GM10248 (cell line): ENCODE results near the gene GMPPB.

Experiments used
- CTCF ChIA-PET: fragments of 300-600 bp; sonication (Branson Sonifier 250); formaldehyde crosslinking; extraction: SDS; loops from one replicate; lab custom pipeline; 2021; ENCODE audit warnings: antibody characterized with exemption; lab: Yijun Ruan, JAX
- POLR2A ChIA-PET: fragments of 350-650 bp; sonication (Branson Sonifier 250); formaldehyde crosslinking; extraction: SDS; loops from one replicate; lab custom pipeline; 2020; ENCODE audit warnings: antibody characterized with exemption; lab: Yijun Ruan, JAX
- DNase-seq: peaks from one replicate; pipeline ENCODE4 v3.0.0; 2012; ENCODE audit errors: extremely low spot score
- TF ChIP-seq, protein P1 (sequence below): IDR thresholded peaks from 2 replicates; pipeline ENCODE4 v1.5.1; 2012; ENCODE audit warnings: mild to moderate bottlenecking, low read depth; ENCODE audit errors: extremely low read depth, missing control alignments, control extremely low read depth

The GMPPB gene

DNA sequence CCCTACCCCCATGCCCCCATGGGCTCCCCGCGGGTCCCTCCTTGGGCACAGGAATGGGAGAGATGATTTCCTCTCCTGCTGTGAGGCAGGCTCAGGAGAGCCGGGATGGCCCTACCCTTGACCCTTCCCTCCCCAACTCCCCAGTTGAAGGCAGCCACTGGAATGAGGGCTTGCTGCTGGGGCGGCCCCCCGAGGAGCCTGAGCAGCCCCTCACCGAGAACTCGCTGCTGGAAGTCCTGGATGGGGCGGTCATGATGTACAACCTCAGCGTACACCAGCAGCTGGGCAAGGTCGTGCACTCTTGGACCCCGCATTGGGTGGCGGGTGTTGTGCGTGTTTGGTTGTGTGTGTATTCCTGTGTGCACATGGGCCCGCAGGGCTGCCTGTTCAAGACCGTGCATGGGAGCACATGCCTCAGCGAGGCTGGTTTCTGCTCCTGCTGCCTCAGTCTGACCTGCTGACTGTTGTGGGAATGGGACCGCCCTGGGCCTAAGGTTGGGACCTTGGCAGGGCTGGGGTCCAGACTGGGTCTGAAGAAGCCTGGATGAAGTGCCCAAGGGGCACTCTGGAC, 18.3 kb downstream of the GMPPB start:
- ChIA-PET POLR2A (no interaction called here), CTCF (interaction anchor here (1.0 to 1.8 kb wide), 2 partner anchors 13 to 134 kb away, joined by 3 to 7 read pairs; no protein-coding TSS in a partner anchor)
- TF ChIP-seq, protein P1, sequence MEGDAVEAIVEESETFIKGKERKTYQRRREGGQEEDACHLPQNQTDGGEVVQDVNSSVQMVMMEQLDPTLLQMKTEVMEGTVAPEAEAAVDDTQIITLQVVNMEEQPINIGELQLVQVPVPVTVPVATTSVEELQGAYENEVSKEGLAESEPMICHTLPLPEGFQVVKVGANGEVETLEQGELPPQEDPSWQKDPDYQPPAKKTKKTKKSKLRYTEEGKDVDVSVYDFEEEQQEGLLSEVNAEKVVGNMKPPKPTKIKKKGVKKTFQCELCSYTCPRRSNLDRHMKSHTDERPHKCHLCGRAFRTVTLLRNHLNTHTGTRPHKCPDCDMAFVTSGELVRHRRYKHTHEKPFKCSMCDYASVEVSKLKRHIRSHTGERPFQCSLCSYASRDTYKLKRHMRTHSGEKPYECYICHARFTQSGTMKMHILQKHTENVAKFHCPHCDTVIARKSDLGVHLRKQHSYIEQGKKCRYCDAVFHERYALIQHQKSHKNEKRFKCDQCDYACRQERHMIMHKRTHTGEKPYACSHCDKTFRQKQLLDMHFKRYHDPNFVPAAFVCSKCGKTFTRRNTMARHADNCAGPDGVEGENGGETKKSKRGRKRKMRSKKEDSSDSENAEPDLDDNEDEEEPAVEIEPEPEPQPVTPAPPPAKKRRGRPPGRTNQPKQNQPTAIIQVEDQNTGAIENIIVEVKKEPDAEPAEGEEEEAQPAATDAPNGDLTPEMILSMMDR, result no peak
- DNase-seq, result no peak

DNA sequence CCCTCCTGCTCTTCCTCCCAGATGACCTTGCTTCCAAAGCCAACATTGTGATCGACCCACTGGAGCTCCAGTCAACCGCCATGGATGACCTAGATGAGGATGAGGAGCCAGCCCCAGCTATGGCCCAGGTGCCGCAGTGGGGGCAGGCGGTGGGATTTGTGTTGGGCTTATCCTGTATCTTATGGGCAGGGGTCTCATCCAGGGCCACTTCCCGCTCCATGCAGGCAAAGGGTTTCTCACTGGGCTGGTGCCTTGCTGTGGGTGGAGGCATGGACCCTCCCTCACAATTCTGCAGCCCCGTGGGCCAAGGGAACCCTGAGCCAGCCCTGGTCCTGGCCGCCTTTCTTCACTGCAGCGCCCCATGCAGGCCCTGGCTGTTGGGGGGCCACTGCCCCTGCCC, 19.1 kb downstream of the GMPPB start:
- CTCF ChIA-PET, result interaction anchor here (0.9 to 5.0 kb wide), 5 partner anchors 14 to 140 kb away, joined by 3 to 37 read pairs (median 7); partner anchors contain the start of genes AMIGO3 and INKA1
- TF ChIP-seq, protein P1, result no peak
- POLR2A ChIA-PET, result no interaction called here
- no peak for DNase-seq

DNA sequence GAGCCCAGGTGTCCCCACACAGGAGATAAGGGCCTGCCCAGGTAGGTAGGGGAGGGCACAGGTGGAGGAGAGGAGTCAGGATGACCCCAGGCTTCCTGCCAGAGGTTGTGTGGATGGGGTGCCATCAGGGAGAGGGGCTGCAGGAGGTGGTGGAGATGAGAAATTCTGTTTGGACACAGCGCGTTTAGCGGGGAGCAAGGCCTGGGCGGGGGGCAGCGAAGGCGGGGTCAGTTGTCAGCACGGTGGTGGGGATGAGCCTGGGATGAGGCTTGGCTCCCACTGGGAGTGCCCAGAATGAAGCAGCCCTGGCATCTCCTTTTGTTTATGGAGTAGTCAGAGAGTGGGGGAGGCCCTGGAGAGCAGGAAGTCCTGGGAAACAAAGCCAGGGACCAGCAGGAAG, 19.8 kb downstream of the GMPPB start:
- ChIA-PET POLR2A (no interaction called here), CTCF (interaction anchor here (0.9 to 5.0 kb wide), 8 partner anchors 9 to 228 kb away, joined by 3 to 37 read pairs (median 6); partner anchors contain the start of genes AMIGO3 and INKA1)
- TF ChIP-seq, protein P1, result no peak
- DNase-seq, result no peak

GRCh38 chr3:49703443-49703927, 20.3 kb downstream of the GMPPB start:
- POLR2A ChIA-PET, result interaction anchor here (0.5 kb wide), 1 partner anchor 60 kb away, joined by 3 read pairs; no protein-coding TSS in a partner anchor
- DNase-seq, result peak; percentile 90

DNA sequence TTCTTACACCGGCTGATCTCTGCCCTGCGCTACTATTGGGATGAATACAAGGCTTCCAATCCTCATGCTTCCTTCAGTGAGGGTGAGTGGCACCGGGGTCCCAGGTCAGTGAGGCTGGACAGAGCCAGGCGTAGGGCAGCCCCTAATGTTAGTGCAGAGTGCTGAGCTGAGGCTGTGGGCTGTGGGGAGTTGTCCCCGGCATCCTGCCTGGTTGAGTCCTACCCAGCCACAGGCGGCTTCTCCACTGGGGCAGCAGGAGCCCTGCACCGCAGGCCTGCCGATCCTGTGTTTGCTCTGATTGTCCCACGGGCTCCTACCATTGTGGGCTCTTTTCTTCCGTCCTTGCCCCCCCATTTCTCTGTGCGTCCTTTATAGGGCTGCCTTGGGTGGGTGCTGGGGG, 21.1 kb downstream of the GMPPB start:
- TF ChIP-seq, protein P1, result no peak
- ChIA-PET CTCF (interaction anchor here (1.1 to 5.0 kb wide), 5 partner anchors 16 to 163 kb away, joined by 3 to 37 read pairs (median 7); partner anchors contain the start of genes AMIGO3, GMPPB and INKA1), POLR2A (no interaction called here)
- no peak for DNase-seq

More at GRCh38 chr3:49703443-49703927, 20.3 kb downstream of the GMPPB start:
- CTCF ChIA-PET, result interaction anchor here (0.6 to 5.0 kb wide), 9 partner anchors 10 to 228 kb away, joined by 3 to 37 read pairs (median 5); partner anchors contain the start of genes AMIGO3, GMPPB and INKA1
- TF ChIP-seq, protein P1, result peak; percentile 85

GRCh38 chr3:49701388-49702077, 22.2 kb downstream of the GMPPB start:
- CTCF ChIA-PET, result interaction anchor here (0.9 to 5.0 kb wide), 5 partner anchors 17 to 162 kb away, joined by 3 to 37 read pairs (median 13); partner anchors contain the start of gene AMIGO3
- TF ChIP-seq, protein P1, result peak; percentile 9
- POLR2A ChIA-PET, result no interaction called here
- DNase-seq, result no peak
